Natural killer cell treated with Interleukin-12 subunit alpha and Interleukin-12 subunit beta and Interleukin-15 and Interleukin-18, amount 100 ng/mL, for 72 hours (primary cell): ENCODE results near the gene SELENOO. TPM values are rescaled to one million over a fixed set of nuclear protein-coding genes. Genes with fewer than 3 reads are reported as not detected.
"Not testable (repeated sequence)": the region's sequence is repeated elsewhere in the genome, so short reads cannot be mapped to it uniquely, and the experiment has no call there.

Experiments used
- ATAC-seq, 2 donors: fragments of 150-1000 bp; cut with Tn5 transposase in 1 of 2; sonication (Bioruptor Pico), chemical (Tn5 transposase) in 1 of 2; 2 replicates each; pipeline ENCODE4 v1.10.0; 2021
- DNase-seq: peaks from one replicate; pipeline ENCODE4 v3.0.0; 2022; ENCODE audit warnings: low spot score
- H3K27ac Mint-ChIP-seq, 2 donors: 1 replicate in 1 of 2; 2 replicates in 1 of 2; pipeline ENCODE4 v1.8.0; 2022; ENCODE audit warnings: mixed read lengths in 2 of 2, mild to moderate bottlenecking in 1 of 2, moderate library complexity in 1 of 2
- H3K27me3 Mint-ChIP-seq, 2 donors: 1 replicate in 1 of 2; 2 replicates in 1 of 2; pipeline ENCODE4 v1.8.0; 2022; ENCODE audit warnings: mixed read lengths in 2 of 2
- H3K36me3 Mint-ChIP-seq: one replicate; pipeline ENCODE4 v1.8.0; 2022; ENCODE audit warnings: mixed read lengths
- H3K4me1 Mint-ChIP-seq, 2 donors: 1 replicate in 1 of 2; 2 replicates in 1 of 2; pipeline ENCODE4 v1.8.0; 2022; ENCODE audit warnings: low read depth in 2 of 2, mixed read lengths in 2 of 2, mild to moderate bottlenecking in 1 of 2
- H3K4me3 Mint-ChIP-seq: one replicate; pipeline ENCODE4 v1.8.0; 2022; ENCODE audit warnings: mixed read lengths
- H3K9me3 Mint-ChIP-seq: 2 replicates; pipeline ENCODE4 v1.8.0; 2022; ENCODE audit warnings: mixed read lengths
- total RNA-seq, 2 donors: library from RNA; stranded (reverse); gene quantifications; one replicate each; pipeline ENCODE4 v1.2.3, GENCODE V29; 2022

The SELENOO gene
- total RNA-seq, 2 donors from 2014 or later, result 23.4 to 43.3 TPM

DNA sequence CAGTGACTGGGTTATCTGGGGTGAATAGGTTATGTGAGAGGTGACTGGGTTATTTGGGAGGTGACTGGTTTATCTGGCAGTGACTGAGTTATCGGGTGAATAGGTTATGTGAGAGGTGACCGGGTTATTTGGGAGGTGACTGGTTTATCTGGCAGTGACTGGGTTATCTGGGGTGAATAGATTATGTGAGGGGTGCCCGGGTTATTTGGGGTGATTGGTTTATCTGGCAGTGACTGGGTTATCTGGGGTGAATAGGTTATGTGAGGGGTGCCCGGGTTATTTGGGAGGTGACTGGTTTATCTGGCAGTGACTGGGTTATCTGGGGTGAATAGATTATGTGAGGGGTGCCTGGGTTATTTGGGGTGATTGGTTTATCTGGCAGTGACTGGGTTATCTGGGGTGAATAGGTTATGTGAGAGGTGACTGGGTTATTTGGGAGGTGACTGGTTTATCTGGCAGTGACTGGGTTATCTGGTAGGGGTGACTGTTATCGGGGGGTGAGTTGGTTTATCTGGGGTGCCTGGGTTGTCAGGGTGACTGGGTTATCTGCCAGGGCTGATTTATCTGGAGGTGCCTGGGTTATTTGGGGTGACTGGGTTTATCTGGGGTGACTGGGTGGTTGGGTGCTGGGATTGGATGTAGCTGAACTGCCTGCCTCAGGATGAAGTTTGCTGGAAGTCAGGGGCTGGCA is 32.2 kb upstream of the SELENOO start:
- Mint-ChIP-seq H3K27me3 (peaks cover 18 to 23% of the 10 kb centered on the region in 2 donors), H3K27ac (peak overlapping the region; percentile 47 to 68), H3K4me1 (peaks cover 0 to 13% of the 10 kb centered on the region in 2 donors), H3K4me3 (peak overlapping the region; percentile 53)
- not testable (repeated sequence) for H3K9me3 Mint-ChIP-seq, ATAC-seq, H3K36me3 Mint-ChIP-seq, DNase-seq

DNA sequence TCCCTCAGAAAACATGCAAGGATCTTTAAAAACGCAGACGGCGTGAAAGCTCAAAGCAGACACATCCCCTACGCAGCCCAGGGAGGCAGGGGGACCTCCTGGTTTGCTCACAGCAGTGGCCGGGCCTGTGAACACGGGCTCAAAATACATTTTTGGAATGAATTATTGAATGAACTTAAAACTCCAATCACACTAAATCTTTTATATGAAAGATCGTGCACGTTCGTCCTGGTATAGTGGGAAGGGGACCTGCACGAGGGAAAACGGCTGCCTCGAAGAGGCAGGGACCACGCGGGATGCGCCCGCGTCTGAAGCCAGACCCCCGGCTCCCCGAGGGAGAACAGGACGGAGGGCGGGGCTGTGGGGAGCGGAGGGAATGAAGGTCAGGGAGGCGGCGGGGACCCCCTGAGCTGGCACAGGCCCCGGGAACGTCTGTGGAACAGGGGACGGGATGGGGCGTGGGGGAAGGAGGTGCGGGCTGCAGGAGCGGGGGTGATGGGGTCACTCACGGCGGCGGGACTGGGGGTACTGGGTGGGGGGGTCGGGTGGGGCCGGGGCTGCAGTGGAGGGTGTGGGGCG is 31.5 kb upstream of the SELENOO start:
- no peaks in the 10 kb centered on the region for H3K9me3 Mint-ChIP-seq
- DNase-seq (no peak), ATAC-seq (no peak)
- H3K27me3 Mint-ChIP-seq, result peaks cover 18 to 25% of the 10 kb centered on the region in 2 donors
- H3K36me3 Mint-ChIP-seq, result no peaks in the 10 kb centered on the region
- H3K4me1 Mint-ChIP-seq, result peaks cover 0 to 13% of the 10 kb centered on the region in 2 donors
- H3K4me3 Mint-ChIP-seq, result peak overlapping the region; percentile 53
- peak overlapping the region; percentile 47 to 68 for H3K27ac Mint-ChIP-seq

GRCh38 chr22:50169774-50170341 is 31.0 kb upstream of the SELENOO start:
- Mint-ChIP-seq H3K27ac (peak overlapping the region in 1 of 2 donors; percentile 62), H3K27me3 (peaks cover 18 to 25% of the 10 kb centered on the region in 2 donors), H3K4me3 (peak overlapping the region; percentile 79), H3K36me3 (no peaks in the 10 kb centered on the region), H3K4me1 (peaks cover 0 to 13% of the 10 kb centered on the region in 2 donors), H3K9me3 (no peaks in the 10 kb centered on the region)
- DNase-seq (no peak), ATAC-seq (peak; percentile 78 to 91)

GRCh38 chr22:50170453-50171318 is 30.1 kb upstream of the SELENOO start, which contains the start of gene PANX2:
TSS of gene PANX2 (plus strand) at chr22:50170731. CDS start at chr22:50170731, 0 bp downstream.
- no peaks in the 10 kb centered on the region for H3K36me3 Mint-ChIP-seq
- peaks cover 18 to 25% of the 10 kb centered on the region in 2 donors for H3K27me3 Mint-ChIP-seq
- peak; percentile 35 to 41 for ATAC-seq
- H3K4me3 Mint-ChIP-seq, result peak within 1 kb of the TSS; percentile 82
- no peaks in the 10 kb centered on the region for H3K9me3 Mint-ChIP-seq
- H3K4me1 Mint-ChIP-seq, result peaks cover 0 to 13% of the 10 kb centered on the region in 2 donors
- H3K27ac Mint-ChIP-seq, result peak within 1 kb of the TSS in 1 of 2 donors; percentile 69
- DNase-seq, result no peak

- Mint-ChIP-seq H3K27ac (peak overlapping the region in 1 of 2 donors; percentile 69), H3K36me3 (no peaks in the 10 kb centered on the region), H3K4me1 (peaks cover 0 to 13% of the 10 kb centered on the region in 2 donors), H3K9me3 (no peaks in the 10 kb centered on the region), H3K27me3 (peaks cover 18 to 25% of the 10 kb centered on the region in 2 donors), H3K4me3 (peak overlapping the region; percentile 82)
- DNase-seq, result no peak
- ATAC-seq, result no peak
Observed at GRCh38 chr22:50171319-50171964, 29.4 kb upstream of the SELENOO start.

DNA sequence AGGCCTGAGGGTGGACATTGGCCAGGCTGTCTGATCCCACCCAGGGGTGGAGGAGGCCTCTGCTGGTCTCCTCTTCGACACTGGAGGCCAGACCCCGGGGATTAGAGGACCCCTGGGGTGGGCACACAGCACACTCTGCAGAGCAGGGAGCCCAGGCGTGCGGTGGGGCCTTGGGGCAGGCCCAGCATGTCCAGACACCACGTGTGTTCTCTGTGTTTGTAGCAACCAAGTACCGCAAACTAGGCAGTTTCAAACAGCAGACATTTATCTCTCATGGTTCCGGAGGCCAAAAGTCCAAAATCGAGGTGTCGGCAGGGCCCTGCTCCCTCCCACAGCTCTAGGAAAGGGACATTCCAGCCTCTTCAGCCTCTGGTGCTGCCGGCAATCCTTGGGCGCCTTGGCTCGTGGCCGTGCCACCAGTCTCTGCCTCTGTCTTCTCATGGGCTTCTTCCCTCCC is 28.8 kb upstream of the SELENOO start:
- H3K4me1 Mint-ChIP-seq, result peaks cover 0 to 13% of the 10 kb centered on the region in 2 donors
- no peaks in the 10 kb centered on the region for H3K36me3 Mint-ChIP-seq
- H3K9me3 Mint-ChIP-seq, result no peaks in the 10 kb centered on the region
- DNase-seq (no peak), ATAC-seq (no peak)
- H3K4me3 Mint-ChIP-seq, result peak overlapping the region; percentile 39
- H3K27me3 Mint-ChIP-seq, result peaks cover 18 to 27% of the 10 kb centered on the region in 2 donors
- no peak overlapping the region for H3K27ac Mint-ChIP-seq

- H3K4me3 Mint-ChIP-seq, result no peak overlapping the region
Observed at GRCh38 chr22:50173311-50173982, 27.4 kb upstream of the SELENOO start.

DNA sequence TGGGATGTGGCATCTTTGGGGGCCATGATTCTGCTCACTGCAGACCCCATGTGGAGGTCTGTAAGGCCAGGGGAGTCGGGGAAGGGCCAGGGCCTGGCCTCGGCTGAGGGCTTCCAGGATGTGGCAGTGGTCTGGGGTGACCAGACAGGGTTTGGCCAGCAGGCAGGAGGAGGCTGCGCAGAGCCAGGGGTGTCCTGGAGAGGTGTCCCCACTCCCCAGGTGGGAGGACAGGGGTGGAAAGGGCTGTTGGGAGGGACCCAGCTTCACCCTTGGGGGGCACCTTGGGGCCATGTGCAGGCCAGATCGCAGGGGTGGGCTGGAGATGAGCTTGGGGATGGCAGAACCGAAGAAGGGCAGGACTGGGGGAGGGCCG is 26.8 kb upstream of the SELENOO start:
- Mint-ChIP-seq H3K4me3 (no peak overlapping the region), H3K36me3 (no peaks in the 10 kb centered on the region), H3K9me3 (no peaks in the 10 kb centered on the region), H3K27ac (no peak overlapping the region), H3K27me3 (peaks cover 3 to 18% of the 10 kb centered on the region in 2 donors), H3K4me1 (peaks cover 0 to 12% of the 10 kb centered on the region in 2 donors)
- no peak for DNase-seq
- no peak for ATAC-seq

More at GRCh38 chr22:50173311-50173982, 27.4 kb upstream of the SELENOO start:
- Mint-ChIP-seq H3K9me3 (no peaks in the 10 kb centered on the region), H3K27me3 (peaks cover 9 to 23% of the 10 kb centered on the region in 2 donors), H3K27ac (no peak overlapping the region), H3K36me3 (no peaks in the 10 kb centered on the region), H3K4me1 (peaks cover 0 to 17% of the 10 kb centered on the region in 2 donors)
- ATAC-seq (no peak), DNase-seq (no peak)

DNA sequence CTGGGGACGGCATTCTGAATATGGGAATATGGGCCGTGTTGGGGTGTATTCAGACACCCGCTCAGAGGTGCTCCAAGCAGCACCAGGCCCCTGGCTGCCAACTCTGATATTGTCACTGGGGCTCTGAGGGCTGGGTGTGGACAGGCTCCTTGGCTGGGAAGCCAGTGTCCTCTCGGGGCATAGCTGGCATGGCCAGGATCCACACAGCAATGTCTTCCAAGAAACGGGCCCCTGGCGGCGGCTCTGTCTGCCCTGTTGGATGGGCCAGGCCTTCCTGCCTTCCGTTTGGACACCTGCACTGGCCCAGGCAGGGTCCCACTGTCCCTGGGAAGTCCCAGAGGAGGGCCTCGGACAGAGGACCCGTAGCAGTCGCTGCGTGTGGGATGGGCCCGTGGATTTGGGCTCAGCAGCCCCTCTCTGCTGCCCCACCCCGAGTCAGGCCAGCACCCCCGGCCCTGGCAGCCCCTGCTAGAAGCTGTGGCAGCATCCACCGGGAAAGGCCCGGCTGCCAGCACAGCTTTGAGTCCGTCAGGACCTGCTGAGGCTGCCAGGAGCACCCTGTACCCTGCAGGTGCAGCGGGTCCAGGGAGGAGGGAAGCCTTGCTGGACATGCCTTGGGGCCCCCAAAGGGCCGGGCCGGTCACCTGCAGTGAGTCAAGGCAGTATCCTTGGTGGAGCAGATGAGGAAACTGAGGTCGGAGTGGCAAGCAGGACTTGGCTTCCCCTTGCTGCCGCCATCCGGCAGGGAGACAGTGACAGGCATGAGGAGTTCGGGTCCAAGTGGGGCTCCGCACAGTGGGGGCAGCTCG is 26.2 kb upstream of the SELENOO start:
- H3K27me3 Mint-ChIP-seq, result peaks cover 0 to 17% of the 10 kb centered on the region in 2 donors
- no peaks in the 10 kb centered on the region for H3K36me3 Mint-ChIP-seq
- no peak overlapping the region for H3K27ac Mint-ChIP-seq
- ATAC-seq (no peak), DNase-seq (no peak)
- H3K4me1 Mint-ChIP-seq, result peaks cover 0 to 10% of the 10 kb centered on the region in 2 donors
- H3K9me3 Mint-ChIP-seq, result no peaks in the 10 kb centered on the region
- H3K4me3 Mint-ChIP-seq, result no peak overlapping the region

GRCh38 chr22:50175191-50175461 is 25.7 kb upstream of the SELENOO start:
- DNase-seq (no peak), ATAC-seq (no peak)
- Mint-ChIP-seq H3K4me3 (no peak overlapping the region), H3K27me3 (peaks cover 0 to 20% of the 10 kb centered on the region in 2 donors), H3K9me3 (no peaks in the 10 kb centered on the region), H3K4me1 (peaks cover 0 to 13% of the 10 kb centered on the region in 2 donors), H3K36me3 (no peaks in the 10 kb centered on the region), H3K27ac (no peak overlapping the region)

GRCh38 chr22:50175921-50176849 is 24.6 kb upstream of the SELENOO start:
- no peak overlapping the region for H3K4me3 Mint-ChIP-seq
- no peaks in the 10 kb centered on the region for H3K9me3 Mint-ChIP-seq
- DNase-seq (no peak), ATAC-seq (no peak)
- H3K4me1 Mint-ChIP-seq, result peaks cover 0 to 10% of the 10 kb centered on the region in 2 donors
- H3K27me3 Mint-ChIP-seq, result peaks cover 0 to 16% of the 10 kb centered on the region in 2 donors
- H3K36me3 Mint-ChIP-seq, result no peaks in the 10 kb centered on the region
- H3K27ac Mint-ChIP-seq, result no peak overlapping the region
